ENCODE data around the gene INPP5J.

DNA sequence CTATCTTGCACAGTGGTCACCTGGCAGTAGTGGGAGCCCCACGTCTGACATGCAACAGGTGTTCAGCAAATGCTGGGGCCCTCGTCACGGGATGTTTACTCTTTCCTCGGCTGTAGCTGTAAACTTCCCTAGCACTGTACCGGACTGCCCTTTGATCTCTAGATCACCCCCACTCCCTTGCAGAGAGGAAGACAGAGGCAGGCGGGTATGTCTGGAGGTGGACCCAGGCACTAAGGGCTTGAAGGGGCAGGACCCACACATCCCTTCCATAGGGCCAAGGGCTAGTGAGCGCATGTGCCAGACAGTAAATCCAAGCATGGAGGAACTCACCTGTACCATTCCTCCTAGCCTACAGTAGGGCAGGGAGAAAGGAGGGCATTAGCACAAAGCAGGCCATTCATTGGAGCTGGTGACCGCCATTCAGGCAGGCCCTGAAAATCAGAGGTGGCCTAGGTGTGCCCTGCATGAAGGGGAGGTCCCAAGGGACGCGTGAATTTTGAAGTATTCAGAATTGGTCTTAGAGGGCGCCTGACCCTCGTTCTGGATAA lies 43.6 kb upstream of the INPP5J start:
- no peak for TF ChIP-seq GATA2 (IDR thresholded peaks at IDR 0.05; ENCODE audit: low read depth, low read length)
- TF ChIP-seq GATA3 (IDR thresholded peaks at IDR 0.05; ENCODE audit: low read depth, low read length), result no peak

Measured in SH-SY5Y (cell line).